HG02973 (cell line): Measurements from ENCODE around the gene CKB.
"Not testable (repeated sequence)": the region's sequence is repeated elsewhere in the genome, so short reads cannot be mapped to it uniquely, and the experiment has no call there.

Experiments used
- ATAC-seq: cut with Tn5 transposase; IDR thresholded peaks from one replicate; pipeline ENCODE4 v1.9.1; 2021; ENCODE audit warnings: moderate library complexity; ENCODE audit not compliant: unreplicated experiment

CKB gene

DNA sequence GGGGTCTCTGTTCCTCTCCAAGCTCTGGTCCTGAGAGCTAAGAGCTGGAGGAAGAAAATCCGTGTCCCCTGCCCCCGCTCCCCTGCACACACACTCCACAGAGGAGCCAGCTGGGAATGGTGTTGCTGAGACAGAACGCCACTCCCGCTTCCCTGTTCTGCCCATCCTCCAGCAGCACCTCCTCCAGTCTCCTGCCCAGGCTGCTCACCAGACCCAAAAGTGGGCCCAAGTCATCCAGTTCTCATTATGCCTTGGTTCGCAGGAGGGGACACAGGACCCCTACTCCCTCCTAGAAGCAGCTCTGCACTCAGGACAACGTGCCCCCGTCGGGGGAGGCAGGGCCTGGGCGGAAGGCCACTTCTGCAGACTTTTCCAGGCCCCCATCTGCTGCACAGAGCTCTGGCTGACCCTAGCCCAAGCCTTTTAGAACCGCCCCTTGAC lies 5.5 kb upstream of the CKB start:
- no peak for ATAC-seq

- ATAC-seq, result peak; percentile 51
Measured at GRCh38 chr14:103527408-103528145, 4.9 kb upstream of the CKB start.

DNA sequence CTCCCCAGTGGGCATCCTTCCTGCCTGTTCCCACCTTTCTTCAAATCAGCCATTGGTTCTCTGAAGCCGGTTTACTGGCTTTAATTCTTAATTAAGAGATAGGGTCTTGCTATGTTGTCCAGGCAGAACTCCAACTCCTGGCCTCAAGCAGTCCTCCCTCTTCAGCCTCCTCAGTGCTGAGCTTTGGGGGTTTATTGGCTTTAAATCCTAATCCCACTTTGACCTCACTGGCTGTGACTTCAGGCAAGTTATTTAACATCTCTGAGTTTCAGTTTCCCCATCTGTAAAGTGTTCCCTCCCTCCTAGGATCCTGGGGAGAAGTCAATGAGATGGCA lies 4.3 kb upstream of the CKB start:
- ATAC-seq, result no peak

DNA sequence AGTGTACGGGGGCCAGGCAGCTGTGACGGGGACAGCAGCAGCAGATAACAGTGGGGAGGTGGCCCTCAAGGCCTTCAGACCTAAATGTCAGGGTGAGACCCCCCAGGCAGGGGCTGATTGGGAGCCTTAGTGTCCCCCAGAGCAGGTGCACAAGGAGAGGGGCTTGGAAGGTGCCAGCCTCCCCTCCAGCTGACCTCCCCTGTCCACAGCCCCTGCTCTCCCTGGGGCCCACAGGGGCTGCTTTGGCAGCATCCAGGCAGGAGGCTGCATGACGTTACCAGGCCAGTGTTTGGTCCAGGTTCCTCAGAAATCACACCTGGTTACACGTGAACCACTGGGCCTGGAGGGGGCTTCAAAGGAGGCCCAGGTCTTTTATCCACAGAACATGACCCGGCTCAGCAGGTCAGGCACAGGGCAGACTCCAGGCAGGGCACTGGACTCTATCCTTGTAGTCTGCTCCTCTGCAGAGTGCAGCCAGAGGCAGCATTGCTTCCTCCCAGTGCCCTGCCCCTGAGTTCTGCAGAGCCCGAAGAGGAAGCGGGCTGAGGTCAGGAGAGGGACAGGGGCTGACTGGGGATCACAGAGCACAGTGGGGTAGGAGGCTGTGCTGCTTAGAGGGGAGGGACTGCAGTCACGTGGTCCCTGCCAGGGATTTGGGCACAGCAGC lies 3.8 kb upstream of the CKB start:
- no peak for ATAC-seq

GRCh38 chr14:103525430-103526246 lies 3.0 kb upstream of the CKB start:
- ATAC-seq, result not testable (repeated sequence)

DNA sequence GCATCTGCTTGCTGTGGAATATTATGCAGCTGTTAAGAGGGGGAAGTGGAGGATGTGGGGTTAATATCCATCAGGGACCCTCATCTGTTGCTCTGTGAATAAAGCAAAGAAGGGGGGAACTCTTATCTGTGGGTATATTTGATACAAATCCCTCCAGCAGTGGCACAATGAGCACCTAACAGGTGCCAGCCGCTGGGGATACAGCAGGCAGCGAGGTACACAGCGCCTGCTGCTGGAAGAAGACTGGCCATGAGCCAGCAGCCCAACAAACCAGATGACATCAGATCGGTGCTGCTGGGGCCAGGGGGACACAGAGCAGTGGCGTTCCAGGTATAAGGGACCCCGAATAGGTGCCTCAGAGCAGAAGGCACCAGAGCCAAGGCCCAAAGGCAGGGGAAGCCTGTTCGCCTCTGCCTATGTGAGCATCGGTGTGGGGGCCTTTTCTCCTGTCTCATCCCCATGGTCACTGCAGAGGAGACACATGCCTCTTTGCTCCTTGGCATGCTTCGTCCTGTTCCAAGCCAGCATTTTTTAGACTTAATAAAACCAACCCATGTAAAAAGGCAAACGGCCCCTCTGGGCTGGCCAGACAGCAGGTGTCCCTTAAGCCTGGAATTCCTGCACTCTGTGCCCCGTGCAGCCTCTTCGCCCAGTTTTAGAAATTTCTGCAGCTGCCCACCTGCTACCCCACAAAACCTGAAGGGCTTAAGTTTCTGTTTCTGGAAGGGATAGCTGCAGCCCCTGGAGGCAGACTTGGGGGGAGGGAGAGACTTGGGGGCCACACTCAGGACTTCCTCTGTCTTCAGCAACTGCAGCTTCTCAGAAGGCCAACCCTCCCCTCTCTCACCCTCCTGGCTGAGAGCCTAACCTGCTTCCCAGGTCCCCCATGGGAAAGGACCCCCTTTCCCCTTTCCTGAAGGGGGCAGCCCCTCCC lies 1.6 kb upstream of the CKB start:
- ATAC-seq, result no peak

- no peak for ATAC-seq
Measured at GRCh38 chr14:103523575-103523954, 935 bp upstream of the CKB start.

DNA sequence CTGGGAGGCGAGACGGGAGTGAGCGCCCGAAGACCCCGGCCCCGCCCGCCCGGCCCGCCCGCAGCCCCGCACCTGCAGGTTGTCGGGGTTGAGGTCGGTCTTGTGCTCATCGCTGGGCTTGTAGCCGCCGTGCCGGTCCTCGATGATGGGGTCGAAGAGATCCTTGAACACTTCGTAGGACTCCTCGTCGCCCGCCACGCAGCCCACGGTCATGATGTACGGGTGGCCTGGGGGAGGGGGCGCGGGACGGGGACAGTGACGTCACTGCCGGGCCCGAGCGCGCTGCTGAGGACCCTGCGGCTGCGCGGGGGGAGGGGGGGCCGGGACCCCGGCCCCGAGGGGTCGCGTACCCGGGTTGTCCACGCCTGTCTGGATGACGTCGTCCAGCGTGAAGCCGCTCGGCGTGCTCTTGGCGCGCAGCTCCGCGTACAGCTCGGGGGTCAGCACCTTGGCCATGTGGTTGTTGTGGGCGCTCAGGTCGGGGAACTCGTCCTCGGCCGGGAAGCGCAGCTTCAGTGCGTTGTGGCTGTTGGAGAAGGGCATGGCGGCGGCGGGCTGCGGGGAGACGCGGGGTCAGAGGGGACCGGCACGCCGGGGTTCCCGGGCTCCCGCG lies 573 bp downstream of the CKB start:
- ATAC-seq, result no peak

DNA sequence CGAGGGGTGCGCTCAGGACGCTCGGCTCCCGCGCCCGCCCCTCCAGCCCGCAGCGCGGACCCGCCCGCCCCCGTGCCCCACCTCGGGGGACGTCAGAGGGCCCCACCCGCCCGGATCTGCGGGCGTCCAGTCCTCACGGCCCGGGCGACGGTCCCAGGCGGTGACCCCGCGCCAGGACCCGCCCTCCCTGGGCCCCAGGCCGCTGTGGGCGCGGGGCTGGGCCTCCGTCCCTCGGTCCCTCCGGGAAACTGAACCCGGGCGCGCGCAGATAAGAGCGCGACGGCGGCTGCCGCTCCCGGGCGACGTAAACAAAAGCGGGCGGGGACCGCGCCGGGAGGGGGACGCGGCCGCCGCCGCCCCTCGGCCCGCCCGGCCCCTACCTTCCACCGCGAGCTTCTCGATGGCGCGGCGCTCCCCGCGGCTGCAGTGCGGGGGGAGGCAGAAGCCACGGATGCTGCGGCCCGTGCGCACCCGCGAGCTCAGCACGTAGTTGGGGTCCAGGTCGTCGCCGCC lies 1.1 kb downstream of the CKB start:
- peak; percentile 11 for ATAC-seq

GRCh38 chr14:103520657-103521437 lies 1.8 kb downstream of the CKB start:
- ATAC-seq, result peak; percentile 37

- ATAC-seq, result no peak
Measured at GRCh38 chr14:103520269-103520656, 2.4 kb downstream of the CKB start.

- no peak for ATAC-seq
Measured at GRCh38 chr14:103519837-103520212, 2.8 kb downstream of the CKB start.

GRCh38 chr14:103519043-103519836 lies 3.4 kb downstream of the CKB start:
- ATAC-seq, result no peak

DNA sequence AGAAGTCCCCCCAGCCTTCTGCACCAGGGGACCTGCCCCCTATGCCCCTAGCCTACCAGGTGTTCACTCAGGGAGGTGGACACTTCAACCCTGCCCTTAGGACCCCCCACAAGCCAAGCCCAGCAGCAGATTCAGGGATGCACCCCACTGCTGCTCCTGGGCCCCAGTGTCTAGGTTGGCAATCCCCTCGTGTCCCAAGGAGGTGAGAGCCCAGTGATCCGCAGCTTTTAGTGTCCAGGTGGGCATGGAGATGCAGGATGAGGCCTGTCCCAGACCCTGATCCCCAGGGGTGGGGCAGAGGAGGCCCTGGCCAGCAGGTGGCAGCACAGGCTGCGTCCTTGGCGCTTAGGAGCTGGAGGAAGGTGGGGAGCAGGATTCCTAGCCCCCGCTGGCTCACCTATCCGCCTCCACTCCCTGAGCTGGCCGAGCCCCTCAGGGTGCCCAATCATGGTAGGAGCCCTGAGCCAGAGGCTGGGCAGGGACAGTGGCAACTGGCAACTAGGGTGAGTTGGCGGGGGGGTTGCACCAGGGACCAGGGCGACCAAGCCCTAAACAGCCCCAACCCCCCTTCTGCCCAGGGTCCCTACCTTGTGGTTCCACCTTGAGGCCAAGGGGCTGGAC lies 4.1 kb downstream of the CKB start:
- ATAC-seq, result no peak

- no peak for ATAC-seq
Measured at GRCh38 chr14:103517721-103518421, 4.8 kb downstream of the CKB start.

- no peak for ATAC-seq
Measured at GRCh38 chr14:103517174-103517566, 5.5 kb downstream of the CKB start.

DNA sequence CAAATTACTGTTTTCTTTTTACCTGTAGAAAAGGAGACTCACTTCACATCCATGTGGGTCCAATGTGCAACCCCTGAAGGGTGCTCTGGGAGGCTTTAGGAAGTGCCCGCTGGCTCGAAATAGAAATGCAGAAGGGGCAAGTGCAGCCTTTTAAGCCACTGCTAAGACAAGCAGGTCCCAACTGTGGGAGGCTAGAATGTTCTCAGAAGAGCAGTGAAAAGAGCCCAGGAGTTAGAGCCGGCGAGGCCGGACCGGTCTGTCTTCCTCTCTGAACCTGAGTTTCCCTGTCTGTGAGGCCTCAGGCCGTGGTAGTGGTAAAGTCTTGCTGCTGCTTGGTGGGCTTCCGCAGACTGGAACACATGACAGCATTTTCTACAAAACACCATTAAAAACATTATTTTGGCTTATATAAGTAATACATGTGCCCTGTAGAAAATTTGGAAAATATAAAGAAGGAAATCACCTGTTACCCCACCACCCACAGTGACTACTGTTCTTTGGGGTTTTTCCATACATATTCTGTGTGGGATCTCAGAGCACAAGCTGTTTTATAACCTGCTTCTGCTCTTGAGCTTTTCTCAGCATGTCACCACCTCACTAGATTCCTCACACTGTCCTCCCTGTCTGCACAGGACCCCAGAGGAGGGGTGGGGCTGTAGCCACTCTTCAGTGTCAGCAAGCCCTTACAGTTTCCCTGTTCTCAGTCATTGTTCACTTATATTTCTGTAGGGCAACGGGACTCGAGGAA lies 6.0 kb downstream of the CKB start:
- ATAC-seq, result no peak
